Liver (tissue), 9 donors: ENCODE measurements around the gene EGF. TPM values are rescaled to one million over a fixed set of nuclear protein-coding genes. Genes with fewer than 3 reads are reported as not detected.

Source experiments
- DNase-seq: peaks from one replicate; pipeline ENCODE4 v3.0.0-alpha.2; 2017; ENCODE audit warnings: low spot score
- H3K27ac ChIP-seq, 2 donors: one replicate each; pipeline ENCODE4 v1.7.0; 2013; ENCODE audit warnings: inconsistent platforms in 2 of 2, low read length in 2 of 2, control low read depth in 1 of 2, low read depth in 1 of 2, mild to moderate bottlenecking in 1 of 2
- H3K27me3 ChIP-seq, 4 donors: one replicate each; pipeline versions ENCODE4 v1.6.1 to v1.7.0; 2013; ENCODE audit warnings: low read length in 3 of 4, inconsistent platforms in 1 of 4, mild to moderate bottlenecking in 1 of 4, moderate library complexity in 1 of 4; ENCODE audit not compliant: control insufficient read depth in 4 of 4, insufficient read depth in 4 of 4
- H3K36me3 ChIP-seq, 4 donors: one replicate each; pipeline versions ENCODE4 v1.6.1 to v1.7.0; 2013; ENCODE audit warnings: low read length in 3 of 4, mild to moderate bottlenecking in 3 of 4, low read depth in 1 of 4, moderate library complexity in 1 of 4; ENCODE audit not compliant: control insufficient read depth in 4 of 4, insufficient read depth in 3 of 4
- H3K4me1 ChIP-seq, 4 donors: one replicate each; pipeline versions ENCODE4 v1.6.1 to v1.7.0; 2013; ENCODE audit warnings: low read length in 3 of 4, mild to moderate bottlenecking in 3 of 4, moderate library complexity in 1 of 4; ENCODE audit not compliant: control insufficient read depth in 4 of 4, insufficient read depth in 4 of 4
- H3K4me3 ChIP-seq, 3 donors: one replicate each; pipeline versions ENCODE4 v1.6.1 to v1.7.0; 2013; ENCODE audit warnings: low read length in 3 of 3, control low read depth in 1 of 3, low read depth in 1 of 3, mild to moderate bottlenecking in 1 of 3
- H3K9ac ChIP-seq, 2 donors: one replicate each; pipeline ENCODE4 v1.7.0; 2013; ENCODE audit warnings: low read length in 2 of 2, mild to moderate bottlenecking in 2 of 2, moderate library complexity in 2 of 2, control low read depth in 1 of 2, low read depth in 1 of 2
- H3K9me3 ChIP-seq, 4 donors: one replicate each; pipeline versions ENCODE4 v1.6.1 to v1.7.0; 2013; ENCODE audit warnings: low read length in 3 of 4; ENCODE audit not compliant: control insufficient read depth in 4 of 4
- EGR1 ChIP-seq, 2 donors: IDR thresholded peaks; 2 replicates each; pipeline ENCODE4 v1.6.1; 2016 to 2018; ENCODE audit warnings: antibody characterized with exemption in 2 of 2, low read depth in 2 of 2
- FOXA1 ChIP-seq: IDR thresholded peaks from 2 replicates; pipeline ENCODE4 v1.6.1; 2016; ENCODE audit warnings: antibody characterized with exemption
- FOXA2 ChIP-seq: IDR thresholded peaks from 2 replicates; pipeline ENCODE4 v1.6.1; 2016; ENCODE audit warnings: antibody characterized with exemption
- GABPA ChIP-seq, 2 donors: IDR thresholded peaks in 1 of 2; conservative IDR thresholded peaks in 1 of 2; 2 replicates each; pipeline ENCODE4 v1.6.1; 2016; ENCODE audit warnings: antibody characterized with exemption in 2 of 2, mild to moderate bottlenecking in 1 of 2, moderate library complexity in 1 of 2
- HNF4A ChIP-seq, 2 donors: conservative IDR thresholded peaks; 2 replicates each; pipeline ENCODE4 v1.6.1; 2016; ENCODE audit warnings: antibody characterized with exemption in 2 of 2, mild to moderate bottlenecking in 2 of 2
- HNF4G ChIP-seq: IDR thresholded peaks from 2 replicates; pipeline ENCODE4 v1.6.1; 2016; ENCODE audit warnings: antibody characterized with exemption
- JUND ChIP-seq, 2 donors: IDR thresholded peaks; 2 replicates each; pipeline ENCODE4 v1.6.1; 2016; ENCODE audit warnings: antibody characterized with exemption in 2 of 2
- NR2F2 ChIP-seq: IDR thresholded peaks from 2 replicates; pipeline ENCODE4 v1.6.1; 2016; ENCODE audit warnings: antibody characterized with exemption
- RAD21 ChIP-seq, 2 donors: IDR thresholded peaks; 2 replicates each; pipeline ENCODE4 v1.6.1; 2016; ENCODE audit warnings: antibody characterized with exemption in 2 of 2, mild to moderate bottlenecking in 2 of 2
- REST ChIP-seq: IDR thresholded peaks from 2 replicates; pipeline ENCODE4 v1.6.1; 2016; ENCODE audit warnings: antibody characterized with exemption, mild to moderate bottlenecking
- RXRA ChIP-seq, 2 donors: IDR thresholded peaks; 2 replicates each; pipeline ENCODE4 v1.6.1; 2017 to 2018; ENCODE audit warnings: antibody characterized with exemption in 2 of 2, mild to moderate bottlenecking in 1 of 2
- SP1 ChIP-seq: IDR thresholded peaks from 2 replicates; pipeline ENCODE4 v1.6.1; 2018; ENCODE audit warnings: antibody characterized with exemption, mild to moderate bottlenecking
- TAF1 ChIP-seq: conservative IDR thresholded peaks from 2 replicates; pipeline ENCODE4 v1.6.1; 2016; ENCODE audit warnings: antibody characterized with exemption, mild to moderate bottlenecking
- YY1 ChIP-seq: IDR thresholded peaks from 2 replicates; pipeline ENCODE4 v1.6.1; 2016; ENCODE audit warnings: antibody characterized with exemption, mild to moderate bottlenecking
- WGBS: extraction: QIAGEN DNeasy Blood & Tissue Kit; methylation state at CpG from one replicate; pipeline ENCODE4 v1.1.7; 2013; 5-methylcytosine and 5-hydroxymethylcytosine counted together
- polyA plus RNA-seq, 2 donors: library from polyadenylated mRNA; stranded (reverse) in 1 of 2; unstranded in 1 of 2; fragments of 200-250 nt in 1 of 2; fragments of >200 nt in 1 of 2; fragmentation: Nextera tagmentation in 1 of 2; extraction: Ambion mirVana in 1 of 2; gene quantifications; one replicate each; pipeline versions ENCODE4 v1.2.1 to v1.2.3, GENCODE V29; 2013 to 2015
- total RNA-seq, 2 donors: library from RNA; depleted of rRNA; stranded (reverse); fragments of >200 nt; gene quantifications; one replicate each; pipeline ENCODE4 v1.2.3, GENCODE V29; 2014
- TF ChIP-seq, protein P1 (sequence below): IDR thresholded peaks from 2 replicates; pipeline ENCODE4 v1.6.1; 2016; ENCODE audit warnings: antibody characterized with exemption
- TF ChIP-seq, protein P2 (sequence below): IDR thresholded peaks from 2 replicates; pipeline ENCODE4 v1.6.1; 2016; ENCODE audit warnings: antibody characterized with exemption
- TF ChIP-seq, protein P3 (sequence below): IDR thresholded peaks from 2 replicates; pipeline ENCODE4 v1.6.1; 2016; ENCODE audit warnings: antibody characterized with exemption
- donor health status: healthy.
- donor health status: healthy.
- donor health status: healthy.
- donor health status: healthy.
- donor health status: healthy.

Gene EGF
- total and polyA plus RNA-seq, 4 donors = 0.65 TPM; not detected in 3

GRCh38 chr4:109910256-109910655, 2.4 kb upstream of the EGF start:
- DNase-seq = no peak

GRCh38 chr4:109913596-109914241, 1.0 kb downstream of the EGF start:
- DNase-seq = no peak
- H3K9me3 ChIP-seq = no peaks in the 10 kb centered on the region
- 86% methylated on average over 2 of the region's 2 CpGs for WGBS
- TF ChIP-seq, protein P1, sequence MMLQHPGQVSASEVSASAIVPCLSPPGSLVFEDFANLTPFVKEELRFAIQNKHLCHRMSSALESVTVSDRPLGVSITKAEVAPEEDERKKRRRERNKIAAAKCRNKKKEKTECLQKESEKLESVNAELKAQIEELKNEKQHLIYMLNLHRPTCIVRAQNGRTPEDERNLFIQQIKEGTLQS = no peak
- no peaks in the 10 kb centered on the region for H3K4me1 ChIP-seq
- no peaks in the 10 kb centered on the region for H3K27me3 ChIP-seq
- H3K27ac ChIP-seq = no peak overlapping the region
- H3K36me3 ChIP-seq = no peaks in the 10 kb centered on the region
- no peak overlapping the region for H3K9ac ChIP-seq
- H3K4me3 ChIP-seq = no peak overlapping the region

More at GRCh38 chr4:109910256-109910655, 2.4 kb upstream of the EGF start:
- no peak overlapping the region for H3K27ac ChIP-seq
- no peaks in the 10 kb centered on the region for H3K27me3 ChIP-seq
- WGBS = 80% methylated on average over 2 of the region's 2 CpGs
- peaks cover 0 to 1% (median 0%) of the 10 kb centered on the region in 4 donors for H3K9me3 ChIP-seq
- H3K36me3 ChIP-seq = no peaks in the 10 kb centered on the region
- TF ChIP-seq FOXA1 (no peak), HNF4A (conservative IDR thresholded peaks at IDR 0.05) (no peak), JUND (IDR thresholded peaks at IDR 0.05) (no peak), RAD21 (IDR thresholded peaks at IDR 0.05) (no peak), SP1 (no peak), RXRA (IDR thresholded peaks at IDR 0.05) (no peak), TAF1 (no peak), GABPA (IDR thresholded peaks at IDR 0.05 in 1 of 2, conservative IDR thresholded peaks at IDR 0.05 in 1 of 2) (no peak), YY1 (no peak), EGR1 (IDR thresholded peaks at IDR 0.05; ENCODE audit: low read depth in 2 of 2) (no peak)
- TF ChIP-seq, protein P2, sequence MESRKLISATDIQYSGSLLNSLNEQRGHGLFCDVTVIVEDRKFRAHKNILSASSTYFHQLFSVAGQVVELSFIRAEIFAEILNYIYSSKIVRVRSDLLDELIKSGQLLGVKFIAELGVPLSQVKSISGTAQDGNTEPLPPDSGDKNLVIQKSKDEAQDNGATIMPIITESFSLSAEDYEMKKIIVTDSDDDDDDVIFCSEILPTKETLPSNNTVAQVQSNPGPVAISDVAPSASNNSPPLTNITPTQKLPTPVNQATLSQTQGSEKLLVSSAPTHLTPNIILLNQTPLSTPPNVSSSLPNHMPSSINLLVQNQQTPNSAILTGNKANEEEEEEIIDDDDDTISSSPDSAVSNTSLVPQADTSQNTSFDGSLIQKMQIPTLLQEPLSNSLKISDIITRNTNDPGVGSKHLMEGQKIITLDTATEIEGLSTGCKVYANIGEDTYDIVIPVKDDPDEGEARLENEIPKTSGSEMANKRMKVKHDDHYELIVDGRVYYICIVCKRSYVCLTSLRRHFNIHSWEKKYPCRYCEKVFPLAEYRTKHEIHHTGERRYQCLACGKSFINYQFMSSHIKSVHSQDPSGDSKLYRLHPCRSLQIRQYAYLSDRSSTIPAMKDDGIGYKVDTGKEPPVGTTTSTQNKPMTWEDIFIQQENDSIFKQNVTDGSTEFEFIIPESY = no peak
- no peak overlapping the region for H3K9ac ChIP-seq
- H3K4me3 ChIP-seq = no peak overlapping the region
- no peaks in the 10 kb centered on the region for H3K4me1 ChIP-seq

- Histone ChIP-seq H3K27me3 (no peaks in the 10 kb centered on the region), H3K27ac (no peak overlapping the region), H3K9me3 (no peaks in the 10 kb centered on the region), H3K4me3 (no peak overlapping the region), H3K36me3 (no peaks in the 10 kb centered on the region), H3K4me1 (no peaks in the 10 kb centered on the region), H3K9ac (no peak overlapping the region)
- WGBS = 82% methylated on average over 3 of the region's 3 CpGs
- no peak for DNase-seq
- no peak for TF ChIP-seq FOXA1
- TF ChIP-seq, protein P1 = no peak
- TF ChIP-seq, protein P2 = no peak
- no peak for TF ChIP-seq HNF4A (conservative IDR thresholded peaks at IDR 0.05)
- TF ChIP-seq SP1 = no peak
- TF ChIP-seq YY1 = no peak
- no peak for TF ChIP-seq FOXA2
- no peak for TF ChIP-seq JUND (IDR thresholded peaks at IDR 0.05)
- TF ChIP-seq EGR1 (IDR thresholded peaks at IDR 0.05; ENCODE audit: low read depth in 2 of 2) = no peak
- TF ChIP-seq, protein P3, sequence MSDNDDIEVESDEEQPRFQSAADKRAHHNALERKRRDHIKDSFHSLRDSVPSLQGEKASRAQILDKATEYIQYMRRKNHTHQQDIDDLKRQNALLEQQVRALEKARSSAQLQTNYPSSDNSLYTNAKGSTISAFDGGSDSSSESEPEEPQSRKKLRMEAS = no peak
- no peak for TF ChIP-seq RAD21 (IDR thresholded peaks at IDR 0.05)
- TF ChIP-seq REST = no peak
- TF ChIP-seq HNF4G = no peak
- TF ChIP-seq TAF1 = no peak
- no peak for TF ChIP-seq RXRA (IDR thresholded peaks at IDR 0.05)
- no peak for TF ChIP-seq GABPA (IDR thresholded peaks at IDR 0.05 in 1 of 2, conservative IDR thresholded peaks at IDR 0.05 in 1 of 2)
- TF ChIP-seq NR2F2 = no peak
Measured at GRCh38 chr4:109914322-109914721, 1.6 kb downstream of the EGF start.
